Activated naive CD8-positive, alpha-beta T cell (primary cell): Measurements from ENCODE around the gene ANO2.
"Not testable (repeated sequence)": the region's sequence is repeated elsewhere in the genome, so short reads cannot be mapped to it uniquely, and the experiment has no call there.

Source experiments
- H3K27ac Mint-ChIP-seq: one replicate; pipeline ENCODE4 v1.8.0; 2021; ENCODE audit warnings: mixed read lengths
- H3K27me3 Mint-ChIP-seq: one replicate; pipeline ENCODE4 v1.8.0; 2021; ENCODE audit warnings: mixed read lengths
- H3K36me3 Mint-ChIP-seq: one replicate; pipeline ENCODE4 v1.8.0; 2021; ENCODE audit warnings: mixed read lengths
- H3K4me1 Mint-ChIP-seq: one replicate; pipeline ENCODE4 v1.8.0; 2021; ENCODE audit warnings: low read depth, mixed read lengths
- H3K4me3 Mint-ChIP-seq: one replicate; pipeline ENCODE4 v1.8.0; 2021; ENCODE audit warnings: mild to moderate bottlenecking, mixed read lengths
- H3K9me3 Mint-ChIP-seq: one replicate; pipeline ENCODE4 v1.8.0; 2021; ENCODE audit warnings: low read depth, mixed read lengths

Gene ANO2

GRCh38 chr12:5871741-5872140, 73.3 kb downstream of the ANO2 start:
- Mint-ChIP-seq H3K36me3 (no peaks in the 10 kb centered on the region), H3K4me1 (no peaks in the 10 kb centered on the region), H3K4me3 (no peak overlapping the region), H3K27me3 (peaks cover 10% of the 10 kb centered on the region), H3K27ac (no peak overlapping the region), H3K9me3 (no peaks in the 10 kb centered on the region)

GRCh38 chr12:5870183-5870582, 74.9 kb downstream of the ANO2 start:
- Mint-ChIP-seq H3K27ac (no peak overlapping the region), H3K9me3 (no peaks in the 10 kb centered on the region), H3K4me3 (no peak overlapping the region), H3K4me1 (no peaks in the 10 kb centered on the region), H3K27me3 (peaks cover 2% of the 10 kb centered on the region), H3K36me3 (no peaks in the 10 kb centered on the region)

DNA sequence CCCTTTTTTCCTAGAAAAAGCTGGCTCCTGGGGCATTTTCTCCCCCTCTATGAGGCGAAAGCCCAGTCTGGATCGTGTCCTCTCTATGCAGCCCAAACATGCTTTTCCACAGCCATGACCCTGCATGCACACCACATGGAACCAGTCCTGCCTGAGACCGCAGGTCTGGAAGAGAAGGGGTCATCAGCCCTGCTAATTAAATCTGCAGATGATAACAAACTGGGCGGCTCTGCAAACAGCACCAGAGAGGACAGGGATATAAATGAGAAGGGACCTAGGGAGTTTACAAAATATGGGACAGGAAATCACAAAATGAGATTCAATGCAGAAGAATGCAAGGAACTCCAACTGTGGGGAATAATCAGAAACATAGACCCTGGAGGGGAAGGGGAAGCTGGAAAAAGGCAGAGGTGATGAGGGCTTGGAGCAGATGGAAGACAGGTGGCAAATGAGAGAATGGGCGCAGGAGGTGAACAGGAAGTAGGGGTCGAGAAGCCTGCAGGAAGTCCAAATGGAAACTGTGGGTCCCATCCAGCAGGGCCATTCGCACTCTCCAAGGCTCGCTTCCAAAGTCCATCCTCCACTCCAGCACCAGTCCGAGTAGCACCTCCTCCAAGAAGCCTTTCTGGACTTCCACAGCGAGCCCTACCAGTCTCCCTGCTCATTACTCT, 76.3 kb downstream of the ANO2 start:
- Mint-ChIP-seq H3K4me3 (no peak overlapping the region), H3K36me3 (no peaks in the 10 kb centered on the region), H3K4me1 (no peaks in the 10 kb centered on the region), H3K27ac (no peak overlapping the region), H3K9me3 (no peaks in the 10 kb centered on the region), H3K27me3 (no peaks in the 10 kb centered on the region)

- no peaks in the 10 kb centered on the region for H3K27me3 Mint-ChIP-seq
- no peaks in the 10 kb centered on the region for H3K4me1 Mint-ChIP-seq
- H3K4me3 Mint-ChIP-seq = no peak overlapping the region
- no peak overlapping the region for H3K27ac Mint-ChIP-seq
- no peaks in the 10 kb centered on the region for H3K9me3 Mint-ChIP-seq
- no peaks in the 10 kb centered on the region for H3K36me3 Mint-ChIP-seq
Observed at GRCh38 chr12:5865397-5865796, 79.7 kb downstream of the ANO2 start.

GRCh38 chr12:5864972-5865371, 80.1 kb downstream of the ANO2 start:
- no peaks in the 10 kb centered on the region for H3K4me1 Mint-ChIP-seq

DNA sequence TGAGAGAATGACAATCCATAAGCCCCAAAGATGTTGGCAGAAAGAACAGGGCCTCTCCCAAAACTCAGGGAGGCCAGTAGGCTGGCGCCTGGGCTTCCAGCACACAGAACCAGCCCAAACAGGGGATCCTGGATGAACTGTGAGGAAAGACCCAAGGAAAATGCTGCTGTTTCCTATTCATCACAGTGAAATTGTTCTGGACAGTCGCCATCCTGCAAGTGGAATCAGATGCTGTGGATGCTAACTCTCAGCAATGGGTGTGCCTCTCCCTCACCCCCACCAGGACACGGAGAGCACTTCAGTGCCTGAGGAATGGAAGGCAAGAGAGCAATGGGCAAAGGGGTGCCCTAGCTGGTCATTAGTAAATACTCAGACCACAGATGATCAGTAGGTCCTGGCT, 80.8 kb downstream of the ANO2 start:
- Mint-ChIP-seq H3K9me3 (no peaks in the 10 kb centered on the region), H3K36me3 (no peaks in the 10 kb centered on the region), H3K27me3 (peaks cover 5% of the 10 kb centered on the region), H3K27ac (no peak overlapping the region), H3K4me1 (no peaks in the 10 kb centered on the region), H3K4me3 (no peak overlapping the region)

More at GRCh38 chr12:5864972-5865371, 80.1 kb downstream of the ANO2 start:
- H3K27ac Mint-ChIP-seq = no peak overlapping the region
- H3K27me3 Mint-ChIP-seq = peaks cover 3% of the 10 kb centered on the region
- no peak overlapping the region for H3K4me3 Mint-ChIP-seq
- H3K36me3 Mint-ChIP-seq = no peaks in the 10 kb centered on the region
- H3K9me3 Mint-ChIP-seq = no peaks in the 10 kb centered on the region

DNA sequence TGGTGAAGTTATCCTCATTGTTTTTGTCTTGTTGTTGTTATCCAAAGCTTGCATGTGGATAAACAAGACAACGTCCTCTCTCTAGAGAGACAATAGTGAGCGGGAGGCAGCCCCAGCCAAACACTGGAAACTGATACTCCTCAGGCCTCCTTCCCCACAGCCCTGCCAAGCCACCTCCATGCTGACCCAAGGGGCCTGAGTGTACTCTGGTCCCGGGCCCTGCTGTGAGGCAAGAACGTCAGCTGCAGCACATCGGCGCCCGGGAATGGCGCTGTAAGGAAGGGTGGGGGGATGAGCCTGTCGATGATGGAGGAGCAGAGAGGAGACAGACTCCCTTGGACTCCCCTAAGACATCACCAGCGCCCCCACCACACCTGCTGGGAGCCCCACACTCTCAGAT, 83.6 kb downstream of the ANO2 start:
- H3K4me1 Mint-ChIP-seq = no peaks in the 10 kb centered on the region
- H3K27ac Mint-ChIP-seq = no peak overlapping the region
- H3K36me3 Mint-ChIP-seq = no peaks in the 10 kb centered on the region
- no peaks in the 10 kb centered on the region for H3K9me3 Mint-ChIP-seq
- peaks cover 5% of the 10 kb centered on the region for H3K27me3 Mint-ChIP-seq
- H3K4me3 Mint-ChIP-seq = no peak overlapping the region

- no peaks in the 10 kb centered on the region for H3K4me1 Mint-ChIP-seq
- no peaks in the 10 kb centered on the region for H3K36me3 Mint-ChIP-seq
- H3K27me3 Mint-ChIP-seq = peaks cover 13% of the 10 kb centered on the region
- H3K27ac Mint-ChIP-seq = no peak overlapping the region
- no peak overlapping the region for H3K4me3 Mint-ChIP-seq
- no peaks in the 10 kb centered on the region for H3K9me3 Mint-ChIP-seq
Observed at GRCh38 chr12:5856692-5857091, 88.4 kb downstream of the ANO2 start.

- H3K27me3 Mint-ChIP-seq = peaks cover 9% of the 10 kb centered on the region
Observed at GRCh38 chr12:5846950-5847349, 98.1 kb downstream of the ANO2 start.

DNA sequence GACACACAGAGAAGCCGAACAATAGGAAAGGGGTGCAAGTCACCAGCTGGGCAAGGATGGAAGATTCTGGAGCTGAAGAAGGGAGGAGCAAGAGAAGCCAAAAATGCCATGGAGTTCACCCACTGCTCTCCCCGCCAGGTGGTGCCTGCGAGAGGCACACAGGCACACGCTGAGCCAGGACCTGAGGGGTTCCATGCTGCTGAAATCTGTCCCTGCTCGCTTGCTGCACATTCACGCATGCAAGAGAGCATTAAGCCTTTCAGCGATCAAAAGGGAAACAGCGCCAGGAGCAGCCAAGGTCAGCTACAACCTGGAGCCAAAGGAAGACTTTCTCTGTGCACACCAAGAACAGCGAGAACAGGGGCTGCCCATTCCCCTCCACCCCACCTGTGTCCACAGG, 104.1 kb downstream of the ANO2 start:
- H3K36me3 Mint-ChIP-seq = no peaks in the 10 kb centered on the region
- H3K9me3 Mint-ChIP-seq = no peaks in the 10 kb centered on the region
- H3K27me3 Mint-ChIP-seq = peaks cover 6% of the 10 kb centered on the region
- no peak overlapping the region for H3K27ac Mint-ChIP-seq
- no peaks in the 10 kb centered on the region for H3K4me1 Mint-ChIP-seq
- no peak overlapping the region for H3K4me3 Mint-ChIP-seq

More at GRCh38 chr12:5846950-5847349, 98.1 kb downstream of the ANO2 start:
- Mint-ChIP-seq H3K27ac (no peak overlapping the region), H3K4me1 (no peaks in the 10 kb centered on the region), H3K9me3 (peaks cover 5% of the 10 kb centered on the region), H3K36me3 (no peaks in the 10 kb centered on the region), H3K4me3 (no peak overlapping the region)

DNA sequence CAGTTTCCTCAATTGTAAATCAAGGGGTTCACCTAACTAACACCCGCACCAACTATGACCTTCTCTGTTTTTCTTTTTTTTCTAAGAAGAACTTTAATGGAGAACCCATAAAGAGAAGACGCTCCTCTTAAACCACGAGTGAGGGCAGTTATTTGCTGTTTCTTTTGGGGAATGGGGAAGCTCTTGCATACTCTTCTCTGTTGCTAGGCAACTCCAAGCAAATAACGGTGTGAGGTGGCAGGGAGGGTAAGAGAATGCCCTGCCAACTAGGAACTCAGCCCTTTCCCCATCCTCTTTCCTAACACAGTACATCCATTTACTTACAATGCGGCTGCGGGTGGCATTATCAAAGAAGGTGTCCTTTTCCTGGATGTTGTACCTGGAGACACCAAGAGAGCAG, 114.9 kb downstream of the ANO2 start:
- peaks cover 11% of the 10 kb centered on the region for H3K27me3 Mint-ChIP-seq
- H3K4me1 Mint-ChIP-seq = no peaks in the 10 kb centered on the region
- H3K9me3 Mint-ChIP-seq = peaks cover 3% of the 10 kb centered on the region
- H3K27ac Mint-ChIP-seq = no peak overlapping the region
- H3K4me3 Mint-ChIP-seq = no peak overlapping the region
- H3K36me3 Mint-ChIP-seq = no peaks in the 10 kb centered on the region

GRCh38 chr12:5827591-5827990, 117.5 kb downstream of the ANO2 start:
- Mint-ChIP-seq H3K36me3 (peaks cover 2% of the 10 kb centered on the region), H3K4me1 (no peaks in the 10 kb centered on the region), H3K4me3 (no peak overlapping the region), H3K9me3 (peaks cover 10% of the 10 kb centered on the region), H3K27ac (no peak overlapping the region), H3K27me3 (peaks cover 12% of the 10 kb centered on the region)

- peaks cover 16% of the 10 kb centered on the region for H3K9me3 Mint-ChIP-seq
- H3K36me3 Mint-ChIP-seq, H3K27ac Mint-ChIP-seq, H3K4me3 Mint-ChIP-seq, H3K4me1 Mint-ChIP-seq: not testable (repeated sequence)
- peaks cover 12% of the 10 kb centered on the region for H3K27me3 Mint-ChIP-seq
Observed at GRCh38 chr12:5825761-5826160, 119.3 kb downstream of the ANO2 start.

DNA sequence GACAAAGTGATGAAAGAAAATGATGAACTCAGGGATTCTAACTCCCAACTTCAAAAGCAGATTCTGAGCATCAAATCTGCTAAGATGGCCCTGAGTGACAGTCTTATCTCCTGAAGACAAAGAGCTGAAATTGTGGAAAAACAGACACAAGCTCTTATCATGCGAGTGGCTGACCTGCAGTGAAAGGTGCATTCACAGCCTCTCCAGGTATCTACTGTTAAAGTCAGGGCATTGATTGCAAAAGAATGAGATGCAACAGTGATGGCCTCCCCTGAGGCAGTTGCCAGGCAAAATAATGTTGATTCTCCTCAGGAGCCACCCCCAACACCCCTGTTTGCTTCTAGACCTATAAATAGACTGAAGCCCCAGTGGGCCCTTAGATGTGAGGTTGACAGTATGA, 126.2 kb downstream of the ANO2 start:
- not testable (repeated sequence) for H3K27me3 Mint-ChIP-seq, H3K4me1 Mint-ChIP-seq, H3K36me3 Mint-ChIP-seq, H3K27ac Mint-ChIP-seq, H3K4me3 Mint-ChIP-seq
- H3K9me3 Mint-ChIP-seq = peaks cover 20% of the 10 kb centered on the region

GRCh38 chr12:5817246-5817645, 127.8 kb downstream of the ANO2 start:
- Mint-ChIP-seq H3K27ac (no peak overlapping the region), H3K36me3 (peaks cover 6% of the 10 kb centered on the region), H3K4me1 (no peaks in the 10 kb centered on the region), H3K9me3 (peaks cover 12% of the 10 kb centered on the region), H3K27me3 (peaks cover 3% of the 10 kb centered on the region), H3K4me3 (no peak overlapping the region)

DNA sequence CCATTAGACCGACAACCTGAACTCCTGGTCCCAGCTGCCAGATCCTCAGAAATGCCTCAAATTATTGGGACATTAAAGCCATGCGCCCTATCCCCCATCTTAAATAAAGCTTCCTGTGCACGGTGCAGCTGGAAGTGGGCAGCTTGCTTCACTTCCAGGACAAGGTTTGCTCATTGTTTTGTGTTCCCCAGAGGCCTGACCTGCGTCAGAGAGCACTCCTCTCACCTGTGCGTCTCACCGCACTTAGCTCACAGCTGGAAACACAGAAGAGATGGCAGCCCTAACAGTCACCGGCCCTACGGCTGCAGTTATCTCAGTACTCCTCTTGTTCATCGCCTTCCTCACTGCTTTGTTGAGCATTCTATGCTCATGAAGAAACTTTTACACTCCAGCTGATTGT, 135.5 kb downstream of the ANO2 start:
- H3K36me3 Mint-ChIP-seq = no peaks in the 10 kb centered on the region
- H3K9me3 Mint-ChIP-seq = no peaks in the 10 kb centered on the region
- H3K27ac Mint-ChIP-seq = no peak overlapping the region
- no peaks in the 10 kb centered on the region for H3K4me1 Mint-ChIP-seq
- H3K27me3 Mint-ChIP-seq = peaks cover 16% of the 10 kb centered on the region
- no peak overlapping the region for H3K4me3 Mint-ChIP-seq
